ENCODE data around the gene FYCO1. TPM values are rescaled to one million over a fixed set of nuclear protein-coding genes. Genes with fewer than 3 reads are reported as not detected.

Gene FYCO1
- total and polyA plus RNA-seq, 2 experiments from 2014 or later = 7.5 to 23.0 TPM

- Histone ChIP-seq H3K4me2 (no peak overlapping the region), H3K4me1 (ENCODE audit: insufficient read depth) (no peaks in the 10 kb centered on the region), H4K20me1 (ENCODE audit: insufficient read depth, poor library complexity, severe bottlenecking) (no peaks in the 10 kb centered on the region), H2AFZ (no peak overlapping the region), H3K27me3 (no peaks in the 10 kb centered on the region), H3K4me3 (no peak overlapping the region), H3K9me2 (replicated peaks; ENCODE audit: insufficient read depth) (no peaks in the 10 kb centered on the region), H3K9me3 (ENCODE audit: low read depth) (no peaks in the 10 kb centered on the region), H3K27ac (no peak overlapping the region), H3K36me3 (replicated peaks; ENCODE audit: insufficient read depth, low read depth) (no peaks in the 10 kb centered on the region), H3K79me2 (no peaks in the 10 kb centered on the region)
- WGBS (ENCODE audit: low lambda C conversion rate, missing lambda C conversion rate) = 87% methylated on average over 9 of the region's 9 CpGs
- TF ChIP-seq EZH2 (IDR thresholded peaks at IDR 0.05; ENCODE audit: borderline replicate concordance) (no peak), CTCF (IDR thresholded peaks at IDR 0.05; ENCODE audit: poor library complexity) (peak; percentile 63), EZH2phosphoT487 (IDR thresholded peaks at IDR 0.05; ENCODE audit: low read depth, severe bottlenecking, unreplicated experiment) (no peak)
- peak; percentile 54 for DNase-seq (ENCODE audit: low spot score)
These were observed 66.5 kb downstream of the FYCO1 start for GRCh38 chr3:45929042-45929679.

- Histone ChIP-seq H3K36me3 (replicated peaks; ENCODE audit: insufficient read depth, low read depth) (no peaks in the 10 kb centered on the region), H3K79me2 (no peaks in the 10 kb centered on the region), H3K9me3 (ENCODE audit: low read depth) (no peaks in the 10 kb centered on the region), H2AFZ (no peak overlapping the region), H3K4me2 (no peak overlapping the region), H4K20me1 (ENCODE audit: insufficient read depth, poor library complexity, severe bottlenecking) (no peaks in the 10 kb centered on the region), H3K27ac (no peak overlapping the region), H3K27me3 (no peaks in the 10 kb centered on the region), H3K4me3 (no peak overlapping the region), H3K9me2 (replicated peaks; ENCODE audit: insufficient read depth) (no peaks in the 10 kb centered on the region), H3K4me1 (ENCODE audit: insufficient read depth) (no peaks in the 10 kb centered on the region)
- 97% methylated on average over 2 of the region's 2 CpGs for WGBS (ENCODE audit: low lambda C conversion rate, missing lambda C conversion rate)
- TF ChIP-seq EZH2 (IDR thresholded peaks at IDR 0.05; ENCODE audit: borderline replicate concordance) (no peak), EZH2phosphoT487 (IDR thresholded peaks at IDR 0.05; ENCODE audit: low read depth, severe bottlenecking, unreplicated experiment) (no peak), CTCF (IDR thresholded peaks at IDR 0.05; ENCODE audit: poor library complexity) (no peak)
- DNase-seq (ENCODE audit: low spot score) = no peak
These were observed 67.7 kb downstream of the FYCO1 start for GRCh38 chr3:45927881-45928280.

- H2AFZ ChIP-seq = no peak overlapping the region
- H3K4me3 ChIP-seq = no peak overlapping the region
- no peaks in the 10 kb centered on the region for H3K36me3 ChIP-seq (replicated peaks; ENCODE audit: insufficient read depth, low read depth)
- no peaks in the 10 kb centered on the region for H3K9me3 ChIP-seq (ENCODE audit: low read depth)
- H3K9me2 ChIP-seq (replicated peaks; ENCODE audit: insufficient read depth) = no peaks in the 10 kb centered on the region
- H3K79me2 ChIP-seq = no peaks in the 10 kb centered on the region
- TF ChIP-seq EZH2phosphoT487 (IDR thresholded peaks at IDR 0.05; ENCODE audit: low read depth, severe bottlenecking, unreplicated experiment) = no peak
- no peak for TF ChIP-seq EZH2 (IDR thresholded peaks at IDR 0.05; ENCODE audit: borderline replicate concordance)
- no peak for TF ChIP-seq CTCF (IDR thresholded peaks at IDR 0.05; ENCODE audit: poor library complexity)
- H3K4me2 ChIP-seq = no peak overlapping the region
- WGBS (ENCODE audit: low lambda C conversion rate, missing lambda C conversion rate) = 81% methylated on average over 3 of the region's 3 CpGs
- no peaks in the 10 kb centered on the region for H3K27me3 ChIP-seq
- no peak overlapping the region for H3K27ac ChIP-seq
- no peaks in the 10 kb centered on the region for H4K20me1 ChIP-seq (ENCODE audit: insufficient read depth, poor library complexity, severe bottlenecking)
- H3K4me1 ChIP-seq (ENCODE audit: insufficient read depth) = no peaks in the 10 kb centered on the region
- no peak for DNase-seq (ENCODE audit: low spot score)
These were observed 71.9 kb downstream of the FYCO1 start for GRCh38 chr3:45923755-45924154.

Data from hepatocyte (in vitro differentiated cells).